ENCODE results near the gene EIF4E2.

DNA sequence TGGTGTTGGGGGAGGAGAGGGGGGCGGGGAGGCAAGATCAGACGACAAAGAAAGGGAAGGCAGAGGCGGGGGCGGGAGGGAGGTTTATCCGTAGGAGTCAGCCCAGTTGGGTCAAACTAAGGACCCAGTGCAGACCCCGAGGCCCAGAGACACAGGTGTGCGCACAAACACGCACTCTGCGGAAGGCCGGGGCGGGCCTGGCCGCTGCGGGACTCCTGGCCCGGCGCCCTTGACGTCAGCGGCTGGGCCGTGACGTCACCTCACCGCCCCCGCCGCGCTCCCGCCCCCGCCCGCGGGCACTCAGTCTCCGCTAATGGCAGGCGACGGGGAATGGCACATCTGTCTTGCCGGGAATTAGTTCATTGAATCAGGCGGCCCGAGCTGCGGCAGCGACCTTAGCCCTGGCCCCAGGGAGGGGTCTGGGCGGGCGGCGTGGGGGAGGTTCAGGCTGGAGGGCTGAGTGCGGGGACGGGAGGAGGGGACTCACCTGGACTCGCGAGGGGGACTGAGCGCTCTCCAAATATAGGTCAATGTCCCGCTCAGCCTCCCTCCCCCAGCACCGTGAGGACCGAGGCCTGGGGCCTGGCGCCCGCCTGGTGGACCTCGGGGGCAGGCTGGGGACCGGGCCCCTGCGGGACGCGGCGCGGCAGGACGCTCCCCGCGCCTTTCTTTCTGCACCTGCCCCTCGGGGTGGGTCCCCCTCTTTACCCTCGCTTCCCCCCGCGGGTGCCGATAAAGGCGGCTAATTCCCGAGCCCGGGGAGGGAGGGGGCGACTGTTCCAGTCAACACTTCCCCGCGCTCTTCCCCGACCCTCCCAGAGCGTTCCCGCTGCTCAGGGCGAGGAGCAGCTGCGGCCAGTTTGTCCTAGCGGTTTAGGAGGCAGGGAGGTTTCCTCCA, 47.3 kb upstream of the EIF4E2 start:
- TF ChIP-seq, protein P1, sequence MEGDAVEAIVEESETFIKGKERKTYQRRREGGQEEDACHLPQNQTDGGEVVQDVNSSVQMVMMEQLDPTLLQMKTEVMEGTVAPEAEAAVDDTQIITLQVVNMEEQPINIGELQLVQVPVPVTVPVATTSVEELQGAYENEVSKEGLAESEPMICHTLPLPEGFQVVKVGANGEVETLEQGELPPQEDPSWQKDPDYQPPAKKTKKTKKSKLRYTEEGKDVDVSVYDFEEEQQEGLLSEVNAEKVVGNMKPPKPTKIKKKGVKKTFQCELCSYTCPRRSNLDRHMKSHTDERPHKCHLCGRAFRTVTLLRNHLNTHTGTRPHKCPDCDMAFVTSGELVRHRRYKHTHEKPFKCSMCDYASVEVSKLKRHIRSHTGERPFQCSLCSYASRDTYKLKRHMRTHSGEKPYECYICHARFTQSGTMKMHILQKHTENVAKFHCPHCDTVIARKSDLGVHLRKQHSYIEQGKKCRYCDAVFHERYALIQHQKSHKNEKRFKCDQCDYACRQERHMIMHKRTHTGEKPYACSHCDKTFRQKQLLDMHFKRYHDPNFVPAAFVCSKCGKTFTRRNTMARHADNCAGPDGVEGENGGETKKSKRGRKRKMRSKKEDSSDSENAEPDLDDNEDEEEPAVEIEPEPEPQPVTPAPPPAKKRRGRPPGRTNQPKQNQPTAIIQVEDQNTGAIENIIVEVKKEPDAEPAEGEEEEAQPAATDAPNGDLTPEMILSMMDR (IDR thresholded peaks at IDR 0.05; ENCODE audit: insufficient read depth, low read length, poor library complexity, severe bottlenecking), result no peak
- TF ChIP-seq EZH2phosphoT487 (conservative IDR thresholded peaks at IDR 0.05; ENCODE audit: low read length), result no peak

Data from SU-DHL-6 (cell line).